NCI-H2107 (cell line): ENCODE data around the gene PAIP2.

Experiments used
- DNase-seq: peaks from one replicate; lab custom pipeline; 2025; lab: John Stamatoyannopoulos, UW

Gene PAIP2

GRCh38 chr5:139410993-139411828 lies 69.6 kb downstream of the PAIP2 start:
- no peak for DNase-seq

GRCh38 chr5:139413153-139413552 lies 71.5 kb downstream of the PAIP2 start:
- DNase-seq: no peak

GRCh38 chr5:139413963-139414362 lies 72.3 kb downstream of the PAIP2 start:
- no peak for DNase-seq

- DNase-seq: no peak
These were observed 73.0 kb downstream of the PAIP2 start for GRCh38 chr5:139414581-139415130.

GRCh38 chr5:139415221-139415861 lies 73.7 kb downstream of the PAIP2 start:
- DNase-seq: no peak

GRCh38 chr5:139415869-139416268 lies 74.2 kb downstream of the PAIP2 start:
- no peak for DNase-seq

- DNase-seq: no peak
These were observed 75.0 kb downstream of the PAIP2 start for GRCh38 chr5:139416651-139417050.

GRCh38 chr5:139417214-139417613 lies 75.6 kb downstream of the PAIP2 start:
- peak; percentile 9 for DNase-seq

- DNase-seq: no peak
These were observed 77.1 kb downstream of the PAIP2 start for GRCh38 chr5:139418793-139419192.
